Measurements from ENCODE around the gene SORCS2.

DNA sequence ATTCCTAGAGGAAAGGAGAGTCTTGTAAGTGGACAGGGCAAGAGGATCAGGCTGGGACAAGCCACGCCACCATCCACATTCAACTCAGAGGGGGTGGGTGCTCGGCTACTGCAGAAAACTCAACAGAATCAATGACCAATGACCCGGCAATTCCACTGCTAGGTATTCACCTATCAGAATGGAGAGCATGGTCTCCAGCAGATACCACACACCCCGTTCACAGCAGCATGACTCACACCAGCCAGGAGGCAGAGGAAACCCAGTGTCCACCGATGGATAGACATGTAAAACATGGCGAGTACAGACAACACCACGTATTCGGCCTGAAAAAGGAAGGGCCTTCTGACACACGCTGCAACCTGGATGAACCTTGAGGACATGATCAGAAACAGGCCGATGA, 571.5 kb downstream of the SORCS2 start:
- TF ChIP-seq POLR2AphosphoS5 (IDR thresholded peaks at IDR 0.05) (no peak), POLR2A (IDR thresholded peaks at IDR 0.05) (no peak)
- TF ChIP-seq, protein P1, sequence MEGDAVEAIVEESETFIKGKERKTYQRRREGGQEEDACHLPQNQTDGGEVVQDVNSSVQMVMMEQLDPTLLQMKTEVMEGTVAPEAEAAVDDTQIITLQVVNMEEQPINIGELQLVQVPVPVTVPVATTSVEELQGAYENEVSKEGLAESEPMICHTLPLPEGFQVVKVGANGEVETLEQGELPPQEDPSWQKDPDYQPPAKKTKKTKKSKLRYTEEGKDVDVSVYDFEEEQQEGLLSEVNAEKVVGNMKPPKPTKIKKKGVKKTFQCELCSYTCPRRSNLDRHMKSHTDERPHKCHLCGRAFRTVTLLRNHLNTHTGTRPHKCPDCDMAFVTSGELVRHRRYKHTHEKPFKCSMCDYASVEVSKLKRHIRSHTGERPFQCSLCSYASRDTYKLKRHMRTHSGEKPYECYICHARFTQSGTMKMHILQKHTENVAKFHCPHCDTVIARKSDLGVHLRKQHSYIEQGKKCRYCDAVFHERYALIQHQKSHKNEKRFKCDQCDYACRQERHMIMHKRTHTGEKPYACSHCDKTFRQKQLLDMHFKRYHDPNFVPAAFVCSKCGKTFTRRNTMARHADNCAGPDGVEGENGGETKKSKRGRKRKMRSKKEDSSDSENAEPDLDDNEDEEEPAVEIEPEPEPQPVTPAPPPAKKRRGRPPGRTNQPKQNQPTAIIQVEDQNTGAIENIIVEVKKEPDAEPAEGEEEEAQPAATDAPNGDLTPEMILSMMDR (IDR thresholded peaks at IDR 0.05): no peak

Measured in prostate gland (tissue), 2 donors.